HG03521 (cell line): Measurements from ENCODE around the gene NLRP1.
A peak's percentile ranks its signal among the peaks of the same experiment; 100 is the strongest.
"Not testable (repeated sequence)": the region's sequence is repeated elsewhere in the genome, so short reads cannot be mapped to it uniquely, and the experiment has no call there.

ENCODE experiments used
- ATAC-seq: cut with Tn5 transposase; IDR thresholded peaks from one replicate; pipeline ENCODE4 v1.9.1; 2021; ENCODE audit warnings: mild to moderate bottlenecking, moderate library complexity; ENCODE audit not compliant: unreplicated experiment

Gene NLRP1

DNA sequence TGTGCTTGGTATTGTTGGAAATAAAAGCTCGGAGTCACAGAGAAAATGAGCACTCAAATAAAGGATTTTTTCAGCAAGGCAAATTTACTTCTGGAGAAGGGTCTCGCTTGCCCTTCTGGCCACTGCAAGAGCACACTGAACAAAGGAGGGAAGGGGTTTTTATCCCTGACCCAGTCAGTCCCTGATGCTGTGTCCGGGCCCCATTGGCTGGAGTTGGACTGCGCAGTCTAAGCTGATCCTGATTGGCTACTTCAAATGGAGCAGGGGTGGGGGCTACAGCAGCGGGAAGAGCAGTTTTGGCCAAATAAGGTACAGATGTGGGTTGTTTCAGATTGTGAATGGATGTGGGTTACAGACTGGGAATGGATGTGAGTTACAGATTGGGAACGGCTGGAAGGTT is 4.3 kb upstream of the NLRP1 start:
- no peak for ATAC-seq

DNA sequence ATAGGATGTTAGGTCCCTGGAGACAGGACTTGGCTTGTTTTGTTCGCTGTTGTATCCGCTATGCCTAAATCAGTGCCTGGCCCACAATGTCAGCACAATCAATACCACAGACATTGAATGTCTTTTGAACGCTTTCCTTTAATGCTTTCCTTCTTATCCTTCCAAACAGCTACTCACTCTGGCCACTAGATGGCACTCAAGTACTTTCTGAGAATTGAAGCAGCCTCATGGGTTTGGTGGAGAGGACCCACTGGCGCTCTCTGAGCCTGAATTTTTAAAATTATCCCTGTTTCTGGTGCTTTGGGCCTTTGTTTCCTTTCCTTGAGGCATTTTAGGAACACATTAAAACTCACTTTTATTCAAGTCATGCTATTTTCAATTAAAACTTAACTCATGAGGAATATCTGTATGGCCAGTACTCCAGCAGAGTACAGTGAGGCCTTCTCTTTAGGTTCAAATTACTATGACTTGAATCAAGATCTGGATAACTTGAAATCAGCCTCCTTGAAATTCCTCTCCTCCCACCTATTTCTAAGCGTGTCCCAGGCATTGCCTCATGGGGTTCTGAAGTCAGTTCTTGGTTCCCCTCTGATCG is 3.2 kb upstream of the NLRP1 start:
- ATAC-seq = no peak

DNA sequence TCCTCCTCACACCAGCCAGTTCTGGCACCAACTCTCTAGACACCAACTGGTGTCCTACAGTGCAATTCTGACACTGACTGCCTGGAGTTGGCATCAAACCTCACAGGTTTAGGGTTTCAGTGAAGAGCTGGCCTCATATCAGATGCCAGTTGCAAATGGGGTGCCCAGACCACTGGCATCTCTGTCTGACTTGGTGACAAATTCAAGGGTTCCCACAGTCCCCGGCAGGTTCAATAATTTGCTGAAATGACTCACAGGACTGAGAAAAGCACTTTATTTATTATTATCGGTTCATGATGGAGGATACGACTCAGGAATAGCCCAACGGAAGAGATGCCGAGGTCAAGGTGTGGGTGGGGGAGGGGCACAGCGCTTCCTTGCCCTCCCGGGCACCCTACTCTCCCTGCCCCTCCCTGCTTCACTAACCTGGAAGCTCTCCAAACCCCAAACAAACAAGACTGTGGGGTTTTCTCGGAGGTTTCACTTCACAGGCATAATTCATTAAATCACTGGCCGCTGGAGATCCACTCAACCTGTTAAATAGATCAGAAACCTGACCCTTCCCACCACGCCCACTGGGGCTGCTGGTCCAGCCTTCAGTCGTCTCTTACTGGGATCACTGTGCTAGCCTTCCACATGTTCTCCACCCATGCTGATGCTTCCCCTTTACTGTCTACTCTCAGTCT is 1.7 kb upstream of the NLRP1 start:
- no peak for ATAC-seq

DNA sequence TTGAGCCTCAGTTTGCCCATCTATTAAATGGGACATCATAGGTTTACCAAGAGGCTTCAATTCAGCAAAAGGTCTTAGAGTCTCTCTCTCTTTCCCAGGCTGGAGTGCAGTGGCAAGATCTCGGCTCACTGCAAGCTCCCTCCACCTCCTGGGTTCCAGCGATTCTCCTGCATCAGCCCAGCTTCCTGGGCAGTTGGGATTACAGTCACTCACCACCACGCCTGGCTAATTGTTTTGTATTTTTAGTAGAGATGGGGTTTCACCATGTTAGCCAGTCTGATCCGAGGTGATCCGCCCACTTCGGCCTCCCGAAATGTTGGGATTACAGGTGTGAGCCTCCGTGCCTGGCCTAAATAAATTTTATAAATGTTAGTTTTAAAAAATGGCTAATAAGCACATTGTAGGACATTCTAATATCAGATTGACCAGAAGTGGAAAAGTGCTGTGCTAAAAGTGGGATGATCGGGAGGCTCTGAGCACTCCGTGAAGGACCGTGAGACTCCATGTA is 1.0 kb upstream of the NLRP1 start:
- no peak for ATAC-seq

DNA sequence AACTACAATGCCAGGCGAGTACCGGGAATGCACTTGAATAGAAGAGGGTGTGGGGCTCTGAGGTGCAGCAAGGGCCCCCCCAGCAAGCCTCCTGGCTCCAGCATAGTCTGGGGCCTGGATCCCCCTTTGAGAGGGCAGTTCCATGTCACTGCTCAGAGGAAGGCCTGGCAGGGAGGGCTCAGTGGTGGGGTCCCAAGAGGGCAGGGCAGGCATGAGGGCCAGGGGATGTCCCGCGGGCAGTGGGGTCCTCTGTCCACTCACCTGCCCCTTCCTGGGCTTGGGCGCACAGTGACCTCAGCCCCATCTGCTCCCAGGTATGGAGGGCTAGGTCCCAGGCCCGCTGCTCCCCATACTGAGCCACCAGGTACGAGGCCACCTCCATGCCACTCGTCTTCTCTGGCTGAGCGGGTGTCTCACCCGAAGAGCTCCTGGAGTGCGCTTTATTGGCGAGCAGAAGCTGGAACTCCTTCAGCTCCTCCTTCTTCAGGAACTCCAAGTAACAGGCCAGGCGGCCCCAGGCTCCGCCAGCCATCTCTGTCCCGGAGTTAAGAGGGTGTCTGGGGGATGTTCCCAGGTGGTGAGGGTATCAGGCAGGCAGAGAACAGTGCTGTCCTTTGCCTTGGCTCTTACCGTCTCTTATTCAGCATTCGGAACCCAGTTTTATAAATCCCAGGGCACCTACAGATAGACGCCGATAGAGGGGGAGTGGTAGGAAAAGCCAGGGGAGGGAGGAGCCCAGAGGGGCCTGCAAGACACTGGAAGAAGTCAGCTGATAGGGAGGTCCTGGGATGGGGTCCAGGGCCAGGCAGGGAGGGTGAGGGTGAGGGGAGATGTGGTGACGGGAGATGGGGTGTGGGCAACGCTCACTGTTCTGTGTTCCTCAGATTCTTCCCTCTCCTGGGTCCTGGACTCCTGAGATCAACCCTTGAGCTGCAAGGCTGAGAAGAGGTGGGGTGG is 605 bp downstream of the NLRP1 start:
- peak; percentile 6 for ATAC-seq

- ATAC-seq = no peak
These were observed 1.8 kb downstream of the NLRP1 start for GRCh38 chr17:5582209-5583185.

DNA sequence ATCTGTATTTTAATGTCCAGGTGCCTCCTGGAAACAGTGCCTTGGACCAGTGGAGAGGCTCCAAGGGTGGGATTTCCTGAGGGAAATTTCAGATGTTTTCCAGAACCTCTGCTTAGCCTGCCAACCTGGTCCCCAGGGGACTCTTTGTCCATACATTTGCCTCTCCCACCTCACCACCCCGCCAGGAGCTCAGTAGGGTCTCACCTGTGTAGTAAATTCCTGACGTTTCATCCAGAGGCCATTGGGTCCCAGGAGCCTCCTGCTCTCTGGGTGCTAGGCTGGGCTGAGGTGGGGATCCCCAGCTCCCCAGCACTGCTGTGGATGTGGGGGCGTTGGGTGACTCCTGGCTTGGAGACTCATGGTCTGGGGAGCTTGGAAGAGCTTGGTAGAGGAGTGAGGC is 2.7 kb downstream of the NLRP1 start:
- no peak for ATAC-seq

DNA sequence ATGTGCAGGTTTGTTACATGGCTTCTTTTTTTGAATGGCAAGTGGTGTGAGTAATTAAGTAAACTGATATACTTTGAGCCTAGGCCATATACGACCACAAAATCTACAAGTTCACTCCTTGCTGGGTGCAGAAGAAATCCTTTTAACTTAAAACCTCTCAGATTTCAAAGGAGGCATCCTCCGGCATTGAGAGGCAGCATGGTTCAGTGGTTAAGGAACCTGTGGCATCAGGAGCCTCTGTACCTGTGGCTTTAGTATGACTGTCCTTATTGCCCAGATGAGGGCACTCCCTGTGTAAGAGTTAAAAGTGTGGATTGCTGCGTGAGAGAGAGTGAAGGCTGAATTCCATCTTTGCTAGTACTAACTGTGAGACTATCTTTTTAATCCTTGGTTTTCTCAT is 3.3 kb downstream of the NLRP1 start:
- no peak for ATAC-seq

- ATAC-seq = no peak
These were observed 3.9 kb downstream of the NLRP1 start for GRCh38 chr17:5580367-5580766.

- ATAC-seq = not testable (repeated sequence)
These were observed 5.5 kb downstream of the NLRP1 start for GRCh38 chr17:5578768-5579167.

DNA sequence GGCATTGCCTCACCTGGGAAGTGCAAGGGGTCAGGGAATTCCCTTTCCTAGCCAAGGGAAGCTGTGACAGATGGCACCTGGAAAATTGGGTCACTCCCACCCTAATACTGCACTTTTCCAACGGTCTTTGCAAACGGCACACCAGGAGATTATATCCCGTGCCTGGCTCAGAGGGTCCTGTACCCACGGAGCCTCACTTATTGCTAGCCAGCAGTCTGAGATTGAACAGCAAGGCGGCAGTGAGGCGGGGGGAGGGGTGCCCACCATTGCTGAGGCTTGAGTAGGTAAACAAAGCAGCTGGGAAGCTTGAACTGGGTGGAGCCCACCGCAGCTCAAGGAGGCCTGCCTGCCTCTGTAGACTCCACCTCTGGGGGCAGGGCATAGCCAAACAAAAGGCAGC is 11.3 kb downstream of the NLRP1 start:
- ATAC-seq = not testable (repeated sequence)

DNA sequence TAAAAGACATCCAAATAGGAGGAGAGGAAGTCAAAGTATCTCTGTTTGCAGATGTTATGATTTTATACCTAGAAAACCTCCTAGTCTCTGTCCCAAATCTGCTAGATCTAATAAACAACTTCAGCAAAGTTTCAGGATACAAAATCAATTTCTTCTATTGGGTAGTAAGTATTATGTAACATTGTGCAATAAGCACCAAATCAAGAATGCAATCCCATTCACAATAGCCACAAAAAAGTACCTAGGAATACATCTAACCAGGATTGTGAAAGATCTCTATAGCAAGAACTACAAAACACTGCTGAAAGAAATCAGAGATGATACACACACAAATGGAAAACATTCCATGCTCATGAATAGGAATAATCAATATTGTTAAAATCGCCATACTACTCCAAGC is 13.0 kb downstream of the NLRP1 start:
- no peak for ATAC-seq

GRCh38 chr17:5565808-5566207 is 18.5 kb downstream of the NLRP1 start:
- no peak for ATAC-seq

DNA sequence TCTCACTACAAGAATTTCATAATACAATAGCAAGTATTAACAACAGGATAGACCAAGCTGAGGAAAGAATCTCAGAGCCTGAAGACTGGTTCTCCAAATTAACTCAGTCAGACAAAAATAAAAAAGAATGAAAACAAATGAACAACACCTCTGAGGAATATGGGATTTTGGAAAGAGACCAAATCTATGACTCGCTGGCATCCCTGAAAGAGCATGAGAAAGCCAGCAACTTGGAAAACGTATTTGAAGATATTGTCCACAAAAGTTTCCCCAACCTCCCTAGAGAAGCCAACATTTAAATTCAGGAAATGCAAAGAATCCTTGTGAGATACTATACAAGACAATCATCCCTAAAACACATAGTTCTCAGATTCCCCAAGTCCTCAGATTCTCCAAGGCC is 20.9 kb downstream of the NLRP1 start:
- ATAC-seq = no peak

DNA sequence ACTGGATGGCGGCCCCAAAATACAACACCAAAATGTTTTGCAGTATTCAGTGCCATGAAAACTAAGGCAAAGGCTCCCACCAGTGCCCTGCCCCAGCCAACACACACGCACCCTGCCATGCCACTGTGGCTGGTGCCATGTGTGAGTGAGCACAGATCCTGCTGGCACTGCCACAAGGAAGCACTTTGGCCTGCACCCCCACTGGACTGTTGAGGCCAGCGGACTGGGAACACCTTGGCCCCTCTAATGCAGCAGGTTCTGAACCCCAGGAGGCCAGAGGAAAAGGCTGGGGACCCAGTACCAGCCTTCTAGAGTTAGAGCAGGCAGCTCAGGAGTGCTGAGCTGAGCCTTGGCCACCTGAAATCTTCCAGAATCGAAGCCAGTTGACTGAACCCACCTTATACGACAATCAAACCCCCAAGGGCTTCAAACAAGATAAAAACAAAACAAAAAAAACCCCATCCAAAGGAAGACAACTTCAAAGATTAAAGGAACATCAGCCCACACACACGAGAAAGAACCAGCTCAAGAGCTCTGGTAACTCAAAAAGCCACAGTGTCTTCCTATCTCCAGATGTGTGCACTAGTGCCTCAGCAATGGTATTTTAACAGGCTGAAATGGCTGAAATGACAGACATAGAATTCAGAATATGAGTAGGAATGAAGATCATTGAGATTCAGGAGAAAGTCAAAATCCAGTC is 21.5 kb downstream of the NLRP1 start:
- ATAC-seq = no peak

GRCh38 chr17:5561736-5562571 is 22.4 kb downstream of the NLRP1 start:
- ATAC-seq = no peak

DNA sequence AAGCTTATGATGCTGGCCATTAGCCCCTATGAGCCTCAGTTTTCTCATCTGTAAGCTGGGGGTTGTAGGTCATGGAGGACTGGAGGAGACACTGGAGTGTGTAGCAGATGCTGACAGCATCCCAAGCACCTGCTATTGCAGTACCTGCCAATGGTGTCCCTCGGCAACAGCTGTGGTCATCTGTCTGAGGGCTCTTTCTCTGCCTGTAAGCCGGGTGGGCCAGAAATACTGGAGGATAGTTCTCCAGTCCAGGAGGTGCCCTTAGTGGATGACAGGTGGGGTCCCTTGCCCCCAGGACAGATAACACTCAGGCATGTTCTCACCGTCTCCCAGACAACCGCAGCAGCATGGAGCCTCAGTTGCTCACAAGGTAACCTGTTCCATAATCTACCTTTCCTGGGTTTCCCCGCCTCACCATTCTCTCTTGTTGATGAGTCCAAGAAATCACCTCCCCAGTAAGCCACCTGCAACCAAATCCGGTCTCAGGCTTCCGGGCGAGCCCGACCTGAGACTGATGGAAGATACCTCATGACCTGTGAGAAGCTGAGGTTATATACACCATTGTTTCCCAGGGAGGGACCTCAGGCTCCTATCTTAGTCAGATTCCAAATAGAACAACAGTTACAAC is 23.8 kb downstream of the NLRP1 start:
- no peak for ATAC-seq
